ENCODE data around the gene RAD17. TPM values are rescaled to one million over a fixed set of nuclear protein-coding genes. Genes with fewer than 3 reads are reported as not detected.
A peak's percentile ranks its signal among the peaks of the same experiment; 100 is the strongest.

The RAD17 gene
- polyA plus RNA-seq (13.4 to 23.0 TPM (median 22.8 TPM) in 3 replicates), polyA minus RNA-seq (10.4 to 19.7 TPM (median 16.8 TPM) in 3 replicates)
- 10.6 TPM for polyA plus RNA-seq (2011; ENCODE audit: low read depth)
- polyA plus RNA-seq (2011; cell fraction: cytosol; rRNA removed): 10.8 and 18.5 TPM in 2 replicates
- polyA plus RNA-seq (2011; cell fraction: nucleus; rRNA removed): 18.7 and 19.2 TPM in 2 replicates
- 14.4 and 15.4 TPM in 2 replicates for polyA plus RNA-seq (2012; ENCODE audit: low replicate concordance)
- polyA minus RNA-seq (2011; cell fraction: cytosol; rRNA and poly(A)+ RNA removed): 11.9 TPM
- polyA minus RNA-seq (2011; cell fraction: nucleus; rRNA and poly(A)+ RNA removed): 14.1 and 24.3 TPM in 2 replicates

- H3K27me3 ChIP-seq (ENCODE audit: control insufficient read depth, extremely low read depth, insufficient read depth, low read length): no peaks in the 10 kb centered on the region
- H3K4me3 ChIP-seq (ENCODE audit: control insufficient read depth in 2 of 3, extremely low read depth in 1 of 3, insufficient read depth in 2 of 3, low read depth in 1 of 3, low read length in 3 of 3): peak within 1 kb of the TSS; percentile 65 to 100 (median 99)
- H3K9me3 ChIP-seq (ENCODE audit: control insufficient read depth, low read depth, low read length): no peaks in the 10 kb centered on the region
- peaks cover 6 to 11% of the 10 kb centered on the region in 2 experiments for H3K36me3 ChIP-seq (ENCODE audit: control insufficient read depth in 2 of 2, extremely low read depth in 1 of 2, insufficient read depth in 2 of 2, low read length in 2 of 2)
- H3K9me1 ChIP-seq (ENCODE audit: control insufficient read depth, extremely low read depth, insufficient read depth, low read length): no peaks in the 10 kb centered on the region
- H3K27ac ChIP-seq (ENCODE audit: control insufficient read depth, insufficient read depth, low read length): peak within 1 kb of the TSS; percentile 98
- dilution Hi-C loops (cut with MboI; ENCODE audit: extremely low pct_ligation_motif_present, low sequenced_read_pairs): no loop called here
- H3K9ac ChIP-seq (ENCODE audit: control insufficient read depth, extremely low read depth, insufficient read depth, low read length): peak within 1 kb of the TSS; percentile 99
- H2AFZ ChIP-seq (ENCODE audit: control insufficient read depth, low read length): peak within 1 kb of the TSS; percentile 98
- no peak for TF ChIP-seq EZH2 (IDR thresholded peaks at IDR 0.05; ENCODE audit: low read length)
- TF ChIP-seq, protein P1, sequence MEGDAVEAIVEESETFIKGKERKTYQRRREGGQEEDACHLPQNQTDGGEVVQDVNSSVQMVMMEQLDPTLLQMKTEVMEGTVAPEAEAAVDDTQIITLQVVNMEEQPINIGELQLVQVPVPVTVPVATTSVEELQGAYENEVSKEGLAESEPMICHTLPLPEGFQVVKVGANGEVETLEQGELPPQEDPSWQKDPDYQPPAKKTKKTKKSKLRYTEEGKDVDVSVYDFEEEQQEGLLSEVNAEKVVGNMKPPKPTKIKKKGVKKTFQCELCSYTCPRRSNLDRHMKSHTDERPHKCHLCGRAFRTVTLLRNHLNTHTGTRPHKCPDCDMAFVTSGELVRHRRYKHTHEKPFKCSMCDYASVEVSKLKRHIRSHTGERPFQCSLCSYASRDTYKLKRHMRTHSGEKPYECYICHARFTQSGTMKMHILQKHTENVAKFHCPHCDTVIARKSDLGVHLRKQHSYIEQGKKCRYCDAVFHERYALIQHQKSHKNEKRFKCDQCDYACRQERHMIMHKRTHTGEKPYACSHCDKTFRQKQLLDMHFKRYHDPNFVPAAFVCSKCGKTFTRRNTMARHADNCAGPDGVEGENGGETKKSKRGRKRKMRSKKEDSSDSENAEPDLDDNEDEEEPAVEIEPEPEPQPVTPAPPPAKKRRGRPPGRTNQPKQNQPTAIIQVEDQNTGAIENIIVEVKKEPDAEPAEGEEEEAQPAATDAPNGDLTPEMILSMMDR (optimal IDR thresholded peaks at IDR 0.05 in 1 of 3, IDR thresholded peaks at IDR 0.05 in 1 of 3, conservative IDR thresholded peaks at IDR 0.05 in 1 of 3; ENCODE audit: extremely low read depth in 1 of 3, insufficient read depth in 2 of 3, low read length in 3 of 3): no peak
- FAIRE-seq (no peak), DNase-seq (ENCODE audit: low read depth, low spot score) (peak; percentile 49)
- H4K20me1 ChIP-seq (ENCODE audit: control insufficient read depth, extremely low read depth, insufficient read depth, low read length): no peaks in the 10 kb centered on the region
- peak within 1 kb of the TSS; percentile 97 for H3K4me2 ChIP-seq (ENCODE audit: control insufficient read depth, extremely low read depth, insufficient read depth, low read depth, low read length)
- H3K4me1 ChIP-seq (ENCODE audit: control insufficient read depth, extremely low read depth, insufficient read depth, low read length): peaks cover 15% of the 10 kb centered on the region
- peaks cover 74% of the 10 kb centered on the region for H3K79me2 ChIP-seq (ENCODE audit: control insufficient read depth, insufficient read depth, low read length)
Measured at GRCh38 chr5:69369340-69370121, at the start of gene RAD17, which contains the start of the genes AK6 and TAF9. Gene RAD17 (plus strand): TSS chr5:69369818. CDS start chr5:69372209, 2,391 bp downstream. Gene AK6 (minus strand): TSS chr5:69369520. CDS start chr5:69369490, 30 bp downstream. Gene TAF9 (minus strand): TSS chr5:69369520. CDS start chr5:69365737, 3,783 bp downstream.

GRCh38 chr5:69326365-69326764 is 43.3 kb upstream of the RAD17 start:
- Histone ChIP-seq H3K79me2 (ENCODE audit: control insufficient read depth, insufficient read depth, low read length) (no peaks in the 10 kb centered on the region), H3K36me3 (ENCODE audit: control insufficient read depth in 2 of 2, extremely low read depth in 1 of 2, insufficient read depth in 2 of 2, low read length in 2 of 2) (no peaks in the 10 kb centered on the region), H2AFZ (ENCODE audit: control insufficient read depth, low read length) (no peak overlapping the region), H3K9me1 (ENCODE audit: control insufficient read depth, extremely low read depth, insufficient read depth, low read length) (no peaks in the 10 kb centered on the region), H3K4me2 (ENCODE audit: control insufficient read depth, extremely low read depth, insufficient read depth, low read depth, low read length) (no peak overlapping the region), H3K4me3 (ENCODE audit: control insufficient read depth in 2 of 3, extremely low read depth in 1 of 3, insufficient read depth in 2 of 3, low read depth in 1 of 3, low read length in 3 of 3) (no peak overlapping the region), H3K4me1 (ENCODE audit: control insufficient read depth, extremely low read depth, insufficient read depth, low read length) (peaks cover under 1% of the 10 kb centered on the region), H3K9ac (ENCODE audit: control insufficient read depth, extremely low read depth, insufficient read depth, low read length) (no peak overlapping the region), H3K9me3 (ENCODE audit: control insufficient read depth, low read depth, low read length) (no peaks in the 10 kb centered on the region), H3K27ac (ENCODE audit: control insufficient read depth, insufficient read depth, low read length) (no peak overlapping the region), H3K27me3 (ENCODE audit: control insufficient read depth, extremely low read depth, insufficient read depth, low read length) (no peaks in the 10 kb centered on the region), H4K20me1 (ENCODE audit: control insufficient read depth, extremely low read depth, insufficient read depth, low read length) (no peaks in the 10 kb centered on the region)
- dilution Hi-C loops (cut with MboI; ENCODE audit: extremely low pct_ligation_motif_present, low sequenced_read_pairs): no loop called here
- no peak for FAIRE-seq
- TF ChIP-seq, protein P1 (optimal IDR thresholded peaks at IDR 0.05 in 1 of 3, IDR thresholded peaks at IDR 0.05 in 1 of 3, conservative IDR thresholded peaks at IDR 0.05 in 1 of 3; ENCODE audit: extremely low read depth in 1 of 3, insufficient read depth in 2 of 3, low read length in 3 of 3): no peak
- no peak for TF ChIP-seq EZH2 (IDR thresholded peaks at IDR 0.05; ENCODE audit: low read length)
- DNase-seq (ENCODE audit: low read depth, low spot score): no peak

Data from keratinocyte (primary cell).